HepG2 (cell line): Measurements from ENCODE around the gene MFAP1. TPM values are rescaled to one million over a fixed set of nuclear protein-coding genes. Genes with fewer than 3 reads are reported as not detected.
"Not testable (repeated sequence)": the region's sequence is repeated elsewhere in the genome, so short reads cannot be mapped to it uniquely, and the experiment has no call there.

Source experiments
- ATAC-seq: fragments of 200-7000 bp; cut with Tn5 transposase; 3 replicates; pipeline ENCODE4 v1.9.1; 2020; ENCODE audit warnings: mild to moderate bottlenecking, moderate library complexity
- BruUV-seq: library from RNA; stranded (reverse); fragments of 400-500 nt; replicated peaks from 2 replicates; lab custom pipeline; 2021; lab: Mats Ljungman, UMichigan
- CTCF ChIA-PET: fragments of 300-600 bp; formaldehyde crosslinking; extraction: SDS; loops from one replicate; lab custom pipeline; 2021; ENCODE audit warnings: low total read pairs, inconsistent platforms, low intra/inter-chr PET ratio; lab: Yijun Ruan, JAX
- POLR2A ChIA-PET: fragments of 350-600 bp; sonication (Branson Sonifier 250); formaldehyde crosslinking; loops from one replicate; lab custom pipeline; 2020; ENCODE audit warnings: antibody characterized with exemption, inconsistent platforms; lab: Yijun Ruan, JAX
- DNase-seq: peaks from one replicate; pipeline ENCODE4 v3.0.0-alpha.2; 2015; ENCODE audit warnings: low spot score
- FAIRE-seq: peaks from 3 replicates; lab custom pipeline; 2011; peaks lifted over from hg19 to GRCh38; lab: Jason Lieb, UNC
- H2AFZ ChIP-seq: one replicate; pipeline ENCODE4 v1.6.1; 2011; ENCODE audit warnings: low read length, inconsistent platforms
- H3K27ac ChIP-seq: fragments of 300-600 bp; 3 replicates; pipeline ENCODE4 v1.8.0; 2011; ENCODE audit warnings: mixed run types, mild to moderate bottlenecking, mixed read lengths, low read length, inconsistent platforms; ENCODE audit not compliant: insufficient read depth; ENCODE audit errors: extremely low read length
- H3K27me3 ChIP-seq, 2 experiments: fragments of 200-600 bp in 1 of 2; 2 replicates in 1 of 2; 3 replicates in 1 of 2; pipeline versions ENCODE4 v1.6.0 to v1.8.0; 2011; ENCODE audit warnings: low read length in 2 of 2, mild to moderate bottlenecking in 2 of 2, moderate library complexity in 2 of 2, inconsistent platforms in 1 of 2; ENCODE audit not compliant: insufficient read depth in 2 of 2, control insufficient read depth in 1 of 2
- H3K36me3 ChIP-seq, 2 experiments: fragments of 200-600 bp in 1 of 2; replicated peaks in 1 of 2; 2 replicates in 1 of 2; 3 replicates in 1 of 2; pipeline versions ENCODE4 v1.5.1 to v1.8.0; 2011; ENCODE audit warnings: low read length in 2 of 2, inconsistent platforms in 1 of 2; ENCODE audit not compliant: insufficient read depth in 2 of 2, control insufficient read depth in 1 of 2
- H3K4me1 ChIP-seq: 2 replicates; pipeline ENCODE4 v1.5.1; 2012; ENCODE audit warnings: low read length, inconsistent platforms; ENCODE audit not compliant: insufficient read depth
- H3K4me2 ChIP-seq: 2 replicates; pipeline ENCODE4 v1.6.0; 2011; ENCODE audit warnings: low read depth, low read length, inconsistent platforms
- H3K4me3 ChIP-seq, 3 experiments: fragments of 200-600 bp in 1 of 3; sonication (generic), shearing (Covaris generic) in 1 of 3; replicated peaks in 1 of 3; 2 replicates each; pipeline ENCODE4 v1.5.1; 2011 to 2016; ENCODE audit warnings: low read length in 3 of 3, inconsistent platforms in 2 of 3, low read depth in 2 of 3, mild to moderate bottlenecking in 2 of 3, control low read depth in 1 of 3, mixed read lengths in 1 of 3; ENCODE audit not compliant: insufficient read depth in 1 of 3
- H3K79me2 ChIP-seq: one replicate; pipeline ENCODE4 v1.6.1; 2011; ENCODE audit warnings: low read length, inconsistent platforms; ENCODE audit not compliant: insufficient read depth
- H3K9ac ChIP-seq: 2 replicates; pipeline ENCODE4 v1.6.0; 2011; ENCODE audit warnings: mild to moderate bottlenecking, low read depth, low read length, inconsistent platforms; ENCODE audit not compliant: insufficient read depth
- H3K9me3 ChIP-seq: 2 replicates; pipeline ENCODE4 v1.5.1; 2012; ENCODE audit warnings: mild to moderate bottlenecking, low read length
- H4K20me1 ChIP-seq: 2 replicates; pipeline ENCODE4 v1.6.0; 2011; ENCODE audit warnings: inconsistent platforms, mild to moderate bottlenecking, low read length, moderate library complexity; ENCODE audit not compliant: insufficient read depth
- ATRX ChIP-seq: sonication (generic); formaldehyde crosslinking; IDR thresholded peaks from 2 replicates; pipeline ENCODE4 v1.4.0; 2020; ENCODE audit warnings: missing genetic modification reagents, borderline replicate concordance
- CTCF ChIP-seq: sonication (generic); formaldehyde crosslinking; IDR thresholded peaks from 2 replicates; pipeline ENCODE4 v1.5.0; 2020; ENCODE audit warnings: mild to moderate bottlenecking, missing genetic modification reagents, moderate library complexity
- HDAC6 ChIP-seq: fragments of 200-600 bp; sonication (generic); IDR thresholded peaks from 2 replicates; pipeline ENCODE4 v1.7.0; 2017; ENCODE audit warnings: mild to moderate bottlenecking, antibody characterized with exemption, low read length, low read depth
- KAT8 ChIP-seq: IDR thresholded peaks from 2 replicates; pipeline ENCODE4 v1.6.1; 2016; ENCODE audit warnings: missing genetic modification reagents, missing compliant biosample characterization
- ZNF616 ChIP-seq: sonication (generic); formaldehyde crosslinking; IDR thresholded peaks from 2 replicates; pipeline ENCODE4 v1.5.0; 2020; ENCODE audit warnings: low read depth, mild to moderate bottlenecking, missing genetic modification reagents
- ZNF644 ChIP-seq: IDR thresholded peaks from 2 replicates; pipeline ENCODE4 v1.6.1; 2016; ENCODE audit warnings: low read depth
- WGBS: methylation state at CpG from one replicate; pipeline ENCODE4 v1.1.6; 2017; ENCODE audit warnings: low lambda C conversion rate; 5-methylcytosine and 5-hydroxymethylcytosine counted together
- in situ Hi-C: cut with HindIII; loops from 2 replicates; pipeline ENCODE4 v1.10.0; 2017; ENCODE audit warnings: low pct_unique_long_range_greater_than_20kb; ENCODE audit not compliant: extremely low pct_ligation_motif_present
- intact Hi-C: fragments of 100-400 bp; cut with micrococcal nuclease; formaldehyde crosslinking; loops from one replicate; pipeline ENCODE4 v1.10.0; 2022; ENCODE audit not compliant: unreplicated experiment
- polyA plus RNA-seq, 8 experiments: library from polyadenylated mRNA; depleted of rRNA in 3 of 8; stranded (reverse) in 7 of 8; unstranded in 1 of 8; fragments of >200 nt; fragmentation: Illumina TruSeq in 4 of 8; extraction: Trizol in 4 of 8; gene quantifications; 2 replicates each; pipeline versions ENCODE4 v1.2.1 to v1.2.3, GENCODE V29; 2011 to 2016; ENCODE audit warnings: low read depth in 4 of 8, missing spikeins in 1 of 8, mixed read lengths in 1 of 8; ENCODE audit not compliant: insufficient read depth in 1 of 8
- total RNA-seq, 5 experiments: library from RNA; depleted of rRNA; stranded (reverse); fragments of >200 nt; fragmentation: Illumina TruSeq; extraction: Trizol; gene quantifications; 2 replicates each; pipeline ENCODE4 v1.2.3, GENCODE V29; 2016; ENCODE audit warnings: low read depth in 1 of 5

The MFAP1 gene
- total and polyA plus RNA-seq, 2 of the 13 experiments (the other 11 are each of a cell fraction or from before 2014, with no cell fraction given), result 11.8 to 39.5 TPM

GRCh38 chr15:43808435-43808950, 16.0 kb downstream of the MFAP1 start (continued):
- TF ChIP-seq HDAC6, result no peak
- TF ChIP-seq ATRX (CRISPR knock-in tag), result no peak
- TF ChIP-seq KAT8, result no peak
- TF ChIP-seq ZNF644 (CRISPR knock-in tag), result no peak
- TF ChIP-seq ZNF616 (CRISPR knock-in tag), result no peak
- TF ChIP-seq CTCF (CRISPR knock-in tag), result no peak
- TF ChIP-seq, all 625 proteins: peak for 0

- FAIRE-seq, H3K27ac ChIP-seq, in situ Hi-C loops, H3K9ac ChIP-seq, H4K20me1 ChIP-seq, CTCF ChIA-PET, BruUV-seq, H3K4me2 ChIP-seq, H3K27me3 ChIP-seq, H3K9me3 ChIP-seq, H3K4me3 ChIP-seq, ATAC-seq, intact Hi-C loops, DNase-seq, H2AFZ ChIP-seq: not testable (repeated sequence)
- WGBS, result 99% methylated on average over 7 of the region's 7 CpGs
- peaks cover 5 to 32% of the 10 kb centered on the region in 2 experiments for H3K36me3 ChIP-seq
- peaks cover 15% of the 10 kb centered on the region for H3K79me2 ChIP-seq
- peaks cover 38% of the 10 kb centered on the region for H3K4me1 ChIP-seq
- POLR2A ChIA-PET, result interaction anchor here (2.9 kb wide), 1 partner anchor 21 kb away, joined by 30 read pairs; the partner anchor contains the start of gene MFAP1
Observed at GRCh38 chr15:43802676-43803075, 21.8 kb downstream of the MFAP1 start.
